GM12878 (cell line): ENCODE measurements around the gene NPM3. TPM values are rescaled to one million over a fixed set of nuclear protein-coding genes. Genes with fewer than 3 reads are reported as not detected.
A peak's percentile ranks its signal among the peaks of the same experiment; 100 is the strongest.

ENCODE experiments used
- ATAC-seq: fragments of 200-7000 bp; cut with Tn5 transposase; 3 replicates; pipeline ENCODE4 v1.9.1; 2020; ENCODE audit warnings: mild to moderate bottlenecking, moderate library complexity
- BruUV-seq: library from RNA; stranded (reverse); fragments of 400-500 nt; replicated peaks from 2 replicates; lab custom pipeline; 2021; lab: Mats Ljungman, UMichigan
- CTCF ChIA-PET: fragments of 300-600 bp; sonication (Branson Sonifier 250); formaldehyde crosslinking; extraction: SDS; loops from one replicate; lab custom pipeline; 2021; ENCODE audit warnings: inconsistent platforms; lab: Yijun Ruan, JAX
- POLR2A ChIA-PET: fragments of 350-600 bp; formaldehyde crosslinking; extraction: SDS; loops from one replicate; lab custom pipeline; 2021; ENCODE audit warnings: inconsistent platforms; lab: Charles Lee
- RAD21 ChIA-PET: fragments of 300-600 bp; sonication (Branson Sonifier 250); formaldehyde crosslinking; loops from one replicate; lab custom pipeline; 2023; ENCODE audit warnings: antibody characterized with exemption; ENCODE audit not compliant: unreplicated experiment; lab: Charles Lee
- SMC1A ChIA-PET: fragments of 300-600 bp; sonication (Branson Sonifier 250); formaldehyde crosslinking; loops from one replicate; lab custom pipeline; 2023; ENCODE audit not compliant: unreplicated experiment, uncharacterized antibody; lab: Charles Lee
- DNase-seq: peaks from one replicate; pipeline ENCODE4 v3.0.0-alpha.2; 2011; ENCODE audit warnings: low read depth, low spot score
- FAIRE-seq: peaks from 3 replicates; lab custom pipeline; 2011; peaks lifted over from hg19 to GRCh38; lab: Jason Lieb, UNC
- H2AFZ ChIP-seq: 2 replicates; pipeline ENCODE4 v1.6.0; 2011; ENCODE audit warnings: low read depth, low read length, control low read depth; ENCODE audit not compliant: control insufficient read depth
- H3K27ac ChIP-seq: 2 replicates; pipeline ENCODE4 v1.5.1; 2011; ENCODE audit warnings: control low read depth; ENCODE audit not compliant: control insufficient read depth, insufficient read depth
- H3K27me3 ChIP-seq, 2 experiments: replicated peaks in 1 of 2; 2 replicates each; pipeline versions ENCODE4 v1.6.0 to v1.6.1; 2011; ENCODE audit warnings: low read length in 1 of 2; ENCODE audit not compliant: control insufficient read depth in 2 of 2, insufficient read depth in 2 of 2
- H3K36me3 ChIP-seq, 2 experiments: 2 replicates each; pipeline ENCODE4 v1.5.1; 2011; ENCODE audit warnings: low read length in 1 of 2; ENCODE audit not compliant: control insufficient read depth in 2 of 2, insufficient read depth in 2 of 2
- H3K4me1 ChIP-seq: 2 replicates; pipeline ENCODE4 v1.6.1; 2011; ENCODE audit warnings: mild to moderate bottlenecking, low read length, moderate library complexity, mixed read lengths; ENCODE audit not compliant: control insufficient read depth, insufficient read depth
- H3K4me2 ChIP-seq: 2 replicates; pipeline ENCODE4 v1.6.0; 2011; ENCODE audit warnings: control low read depth; ENCODE audit not compliant: control insufficient read depth, insufficient read depth
- H3K4me3 ChIP-seq: fragments of 200-600 bp; sonication (generic); 2 replicates; pipeline ENCODE4 v1.5.1; 2016
- H3K79me2 ChIP-seq: 2 replicates; pipeline ENCODE4 v1.6.0; 2011; ENCODE audit warnings: low read length; ENCODE audit not compliant: control insufficient read depth, insufficient read depth
- H3K9ac ChIP-seq: 2 replicates; pipeline ENCODE4 v1.8.0; 2011; ENCODE audit warnings: low read length, control low read depth, mixed read lengths; ENCODE audit not compliant: control insufficient read depth, insufficient read depth
- H3K9me3 ChIP-seq: replicated peaks from 3 replicates; pipeline ENCODE4 v1.5.1; 2011; ENCODE audit warnings: mild to moderate bottlenecking, low read length; ENCODE audit not compliant: control insufficient read depth, insufficient read depth
- H4K20me1 ChIP-seq: 2 replicates; pipeline ENCODE4 v1.6.0; 2011; ENCODE audit not compliant: control insufficient read depth, insufficient read depth
- CREB1 ChIP-seq: IDR thresholded peaks from 2 replicates; pipeline ENCODE4 v1.6.1; 2012; ENCODE audit warnings: low read depth, mild to moderate bottlenecking, inconsistent platforms
- POLR2AphosphoS2 ChIP-seq: IDR thresholded peaks from 2 replicates; pipeline ENCODE4 v1.6.1; 2011; ENCODE audit warnings: low read depth, mild to moderate bottlenecking, low read length, improper control_type of control experiment, moderate library complexity
- POLR2AphosphoS5 ChIP-seq: IDR thresholded peaks from 2 replicates; pipeline ENCODE4 v1.6.1; 2011; ENCODE audit warnings: mild to moderate bottlenecking, low read length, inconsistent platforms
- STAT1 ChIP-seq: fragments of 450-650 bp; conservative IDR thresholded peaks from 2 replicates; pipeline ENCODE4 v1.6.1; 2014; ENCODE audit warnings: antibody characterized with exemption, mild to moderate bottlenecking
- WGBS: methylation state at CpG from one replicate; pipeline ENCODE4 v1.1.6; 2016; ENCODE audit warnings: low lambda C conversion rate; ENCODE audit not compliant: insufficient replicate concordance, insufficient coverage; ENCODE audit errors: missing lambda C conversion rate; 5-methylcytosine and 5-hydroxymethylcytosine counted together
- in situ Hi-C: fragments of 300-500 bp; cut with MboI; formaldehyde crosslinking; loops from 9 replicates; pipeline ENCODE4 v1.14.3; 2018; ENCODE audit warnings: mixed read lengths
- intact Hi-C: fragments of 100-400 bp; cut with micrococcal nuclease; formaldehyde crosslinking; loops from one replicate; pipeline ENCODE4 v1.14.2; 2022; ENCODE audit not compliant: unreplicated experiment
- polyA plus RNA-seq, 11 experiments: library from polyadenylated mRNA; depleted of rRNA in 4 of 11; unstranded in 6 of 11; stranded (reverse) in 5 of 11; fragments of >200 nt; fragmentation: Nextera tagmentation in 4 of 11; fragmentation: Illumina TruSeq in 1 of 11; extraction: Ambion mirVana in 4 of 11; extraction: Trizol in 1 of 11; gene quantifications; 1 replicate in 1 of 11; 2 replicates in 10 of 11; pipeline versions ENCODE4 v1.2.1 to v1.2.3, GENCODE V29; 2011 to 2016; ENCODE audit warnings: inconsistent platforms in 2 of 11, missing spikeins in 2 of 11, low read depth in 1 of 11
- total RNA-seq, 4 experiments: library from RNA; depleted of rRNA in 3 of 4; stranded (reverse); fragments of >200 nt in 3 of 4; fragmentation: Illumina TruSeq in 1 of 4; extraction: Trizol in 1 of 4; gene quantifications; 2 replicates each; pipeline versions ENCODE4 v1.2.1 to v1.2.3, GENCODE V29; 2013 to 2021
- TF ChIP-seq, protein P1 (sequence below): IDR thresholded peaks from 2 replicates; pipeline ENCODE4 v1.6.1; 2012; ENCODE audit warnings: low read depth, low read length, improper control_type of control experiment

Gene NPM3
- total and polyA plus RNA-seq, 10 of the 15 experiments (the other 5 are each of a cell fraction or from before 2014, with no cell fraction given): 13.0 to 171 (median 93.3) TPM

DNA sequence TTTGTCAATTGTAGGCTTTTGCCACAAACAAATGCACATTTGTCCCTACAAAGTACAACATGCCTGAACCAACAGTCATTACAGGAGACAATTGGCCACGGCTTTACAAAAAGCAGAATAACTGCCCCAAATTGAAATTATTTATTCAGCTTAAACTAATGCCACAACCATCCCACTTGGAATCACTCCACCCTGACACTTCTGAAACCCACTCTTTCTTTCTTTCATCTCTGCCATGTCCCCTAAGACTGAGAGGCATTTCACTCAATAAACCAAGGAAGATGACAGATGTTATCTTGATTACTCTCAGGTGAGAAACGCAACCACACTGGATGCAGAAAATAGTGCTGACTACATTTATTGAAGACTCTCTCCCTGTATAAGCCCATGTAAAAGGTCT, 2.6 kb upstream of the NPM3 start:
- ChIA-PET CTCF (interaction anchor here (0.6 to 9.8 kb wide), 2 partner anchors 56 to 185 kb away, joined by 3 to 334 read pairs; no protein-coding TSS in a partner anchor), SMC1A (interaction anchor here (1.0 to 7.9 kb wide), 5 partner anchors 27 to 224 kb away, joined by 3 to 139 read pairs (median 3); no protein-coding TSS in a partner anchor), RAD21 (interaction anchor here (7.9 kb wide), 1 partner anchor 185 kb away, joined by 172 read pairs; no protein-coding TSS in a partner anchor), POLR2A (interaction anchor here (0.6 kb wide), 1 partner anchor 53 kb away, joined by 3 read pairs; no protein-coding TSS in a partner anchor)
- TSS peak; percentile 59 for BruUV-seq
- H3K36me3 ChIP-seq: peaks cover 6 to 29% of the 10 kb centered on the region in 2 experiments
- 100% methylated on average over 2 of the region's 2 CpGs for WGBS
- H3K4me2 ChIP-seq: no peak overlapping the region
- intact Hi-C loops (loop anchor here (10.0 kb wide), 1 partner anchor 431 kb away; the partner anchor contains the start of gene BTRC), in situ Hi-C loops (no loop called here)
- H3K9ac ChIP-seq: no peak overlapping the region
- TF ChIP-seq POLR2AphosphoS5: peak; percentile 67
- peak; percentile 57; the same call in 1 of the 2 replicates for TF ChIP-seq POLR2AphosphoS2
- TF ChIP-seq, protein P1, sequence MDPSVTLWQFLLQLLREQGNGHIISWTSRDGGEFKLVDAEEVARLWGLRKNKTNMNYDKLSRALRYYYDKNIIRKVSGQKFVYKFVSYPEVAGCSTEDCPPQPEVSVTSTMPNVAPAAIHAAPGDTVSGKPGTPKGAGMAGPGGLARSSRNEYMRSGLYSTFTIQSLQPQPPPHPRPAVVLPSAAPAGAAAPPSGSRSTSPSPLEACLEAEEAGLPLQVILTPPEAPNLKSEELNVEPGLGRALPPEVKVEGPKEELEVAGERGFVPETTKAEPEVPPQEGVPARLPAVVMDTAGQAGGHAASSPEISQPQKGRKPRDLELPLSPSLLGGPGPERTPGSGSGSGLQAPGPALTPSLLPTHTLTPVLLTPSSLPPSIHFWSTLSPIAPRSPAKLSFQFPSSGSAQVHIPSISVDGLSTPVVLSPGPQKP: no peak
- peaks cover 17% of the 10 kb centered on the region for H3K4me1 ChIP-seq
- no peaks in the 10 kb centered on the region for H3K9me3 ChIP-seq
- no peak overlapping the region for H3K27ac ChIP-seq
- FAIRE-seq (no peak), DNase-seq (no peak), ATAC-seq (no peak)
- H3K79me2 ChIP-seq: peaks cover 11% of the 10 kb centered on the region
- no peak overlapping the region for H3K4me3 ChIP-seq
- no peak overlapping the region for H2AFZ ChIP-seq
- no peaks in the 10 kb centered on the region for H3K27me3 ChIP-seq
- no peaks in the 10 kb centered on the region for H4K20me1 ChIP-seq

DNA sequence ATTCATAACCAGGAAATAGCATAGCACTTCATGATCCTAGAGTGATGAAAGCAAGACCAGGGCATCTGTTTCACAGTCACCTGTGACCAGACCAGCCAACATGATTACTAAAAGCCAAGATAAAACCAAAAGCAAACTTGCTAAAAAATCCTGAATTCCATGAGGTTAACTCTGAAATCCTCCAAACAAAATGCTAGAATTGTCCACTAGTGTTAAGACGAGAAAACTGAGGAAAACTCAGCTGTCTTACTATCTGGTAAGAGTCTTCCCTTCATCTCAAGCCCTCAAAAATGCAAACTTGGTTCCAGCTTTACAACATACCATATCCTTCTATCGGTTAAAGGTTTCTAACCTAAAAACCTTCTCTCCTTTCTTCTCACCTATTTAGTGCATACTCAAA, 1.3 kb upstream of the NPM3 start:
- in situ Hi-C loops: loop anchor here (5.0 kb wide), 2 partner anchors 177 to 572 kb away; no protein-coding TSS in a partner anchor
- ChIA-PET SMC1A (interaction anchor here (1.0 to 7.9 kb wide), 9 partner anchors 11 to 225 kb away, joined by 3 to 139 read pairs (median 4); partner anchors contain the start of gene OGA), RAD21 (interaction anchor here (1.5 to 7.9 kb wide), 3 partner anchors 168 to 223 kb away, joined by 3 to 172 read pairs (median 4); no protein-coding TSS in a partner anchor), POLR2A (interaction anchor here (2.2 to 3.1 kb wide), 2 partner anchors 12 to 34 kb away, joined by 8 to 17 read pairs; partner anchors contain the start of gene OGA), CTCF (interaction anchor here (0.6 to 9.8 kb wide), 13 partner anchors 12 to 1598 kb away, joined by 3 to 334 read pairs (median 3); partner anchors contain the start of gene OGA)
- H3K4me1 ChIP-seq: peaks cover 29% of the 10 kb centered on the region
- no peak for ATAC-seq
- FAIRE-seq: no peak
- H2AFZ ChIP-seq: no peak overlapping the region
- H4K20me1 ChIP-seq: no peaks in the 10 kb centered on the region
- H3K27ac ChIP-seq: no peak overlapping the region
- H3K9me3 ChIP-seq: no peaks in the 10 kb centered on the region
- no peak for DNase-seq
- no peak overlapping the region for H3K4me3 ChIP-seq
- peaks cover 11% of the 10 kb centered on the region for H3K79me2 ChIP-seq
- no TSS peak for BruUV-seq
- intact Hi-C loops: loop anchor here (5.0 to 10.0 kb wide), 2 partner anchors 92 to 430 kb away; partner anchors contain the start of gene BTRC
- no peak overlapping the region for H3K9ac ChIP-seq
- no peaks in the 10 kb centered on the region for H3K27me3 ChIP-seq
- no peak overlapping the region for H3K4me2 ChIP-seq
- H3K36me3 ChIP-seq: peaks cover 4 to 18% of the 10 kb centered on the region in 2 experiments; a peak in 3 of 4 replicates
- TF ChIP-seq CREB1 (no peak), STAT1 (no peak)
- 92% methylated on average over 2 of the region's 2 CpGs for WGBS
